Fibroblast of the conjunctiva (primary cell): ENCODE results near the gene KCNQ1.
"Not testable (repeated sequence)": the region's sequence is repeated elsewhere in the genome, so short reads cannot be mapped to it uniquely, and the experiment has no call there.

ENCODE experiments used
- DNase-seq: peaks from one replicate; pipeline ENCODE4 v3.0.0-alpha.2; 2010; ENCODE audit warnings: low read depth

The KCNQ1 gene

DNA sequence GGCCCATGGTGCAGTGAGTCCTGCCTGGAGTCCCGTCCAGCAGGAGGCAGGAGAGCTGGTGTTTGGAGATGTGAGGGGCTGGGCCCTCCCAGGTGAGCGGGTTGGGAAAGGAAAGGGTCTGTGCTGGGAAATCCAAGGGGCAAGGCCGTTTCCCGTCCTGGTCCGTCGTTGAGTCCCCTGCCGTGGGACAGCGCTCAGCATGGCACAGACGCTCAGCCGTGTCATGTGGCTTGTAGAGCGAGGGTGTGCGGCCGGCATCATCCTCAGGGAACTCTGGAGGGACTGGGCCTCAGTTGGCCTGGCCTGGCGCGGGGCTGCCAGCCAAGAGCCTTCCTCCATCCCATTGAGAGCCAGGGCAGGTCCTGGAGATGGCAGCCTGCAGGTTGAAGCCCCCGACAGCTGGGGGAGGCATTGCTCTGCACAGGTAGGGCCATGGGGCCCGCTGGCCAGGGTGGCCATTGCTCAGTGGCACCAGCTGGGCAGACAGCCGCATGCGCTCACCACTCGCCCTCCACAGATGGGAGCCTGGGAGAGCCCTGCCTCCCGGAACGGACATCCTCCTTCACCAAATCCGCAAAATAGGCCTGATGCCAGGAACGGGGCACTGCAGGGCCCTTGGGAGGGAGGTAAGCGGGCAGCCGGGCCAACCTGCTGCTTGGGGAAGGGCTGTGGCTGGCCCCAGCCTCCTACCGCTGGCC lies 28.7 kb downstream of the KCNQ1 start:
- no peak for DNase-seq

DNA sequence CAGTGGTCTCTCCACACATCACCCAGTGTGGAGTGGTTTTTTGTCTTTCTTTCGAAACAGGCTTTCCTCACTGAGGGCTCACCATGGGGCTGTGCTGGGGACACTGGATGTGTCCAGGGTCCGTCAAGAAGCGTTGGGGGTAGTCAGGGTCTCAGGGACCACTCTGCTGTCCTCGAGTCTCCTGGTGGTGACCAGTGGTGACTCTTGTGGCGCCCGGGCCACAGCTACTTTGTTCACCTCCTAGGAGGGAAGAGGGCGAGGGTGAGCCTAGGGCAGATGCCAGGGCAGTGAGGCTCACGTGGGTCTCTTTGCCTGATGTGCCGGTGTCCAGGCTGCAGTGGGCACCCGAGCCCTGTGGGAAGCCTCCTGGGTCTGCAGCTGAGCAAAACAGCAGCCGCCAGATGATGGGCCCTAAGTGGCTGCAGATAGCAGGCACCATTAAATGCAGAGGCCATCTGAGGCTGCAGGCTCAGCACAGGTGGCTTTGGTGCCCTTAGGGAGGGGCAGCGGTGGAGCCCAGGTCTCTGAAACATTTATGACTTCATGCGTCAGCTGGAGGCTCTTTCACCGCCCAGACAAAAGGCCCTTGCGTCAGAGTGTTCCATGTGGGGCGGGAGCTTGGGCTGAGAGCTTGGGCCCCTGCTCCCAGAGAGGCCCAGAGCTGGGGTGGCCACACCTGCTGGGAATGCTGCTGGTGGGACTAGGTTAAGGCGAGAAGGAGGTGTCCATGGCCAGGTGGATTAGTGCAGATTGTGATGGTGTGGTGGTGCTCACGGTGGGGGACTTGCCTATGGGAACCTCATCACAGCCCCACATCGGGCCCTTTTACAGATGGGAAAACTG lies 29.5 kb downstream of the KCNQ1 start:
- no peak for DNase-seq

DNA sequence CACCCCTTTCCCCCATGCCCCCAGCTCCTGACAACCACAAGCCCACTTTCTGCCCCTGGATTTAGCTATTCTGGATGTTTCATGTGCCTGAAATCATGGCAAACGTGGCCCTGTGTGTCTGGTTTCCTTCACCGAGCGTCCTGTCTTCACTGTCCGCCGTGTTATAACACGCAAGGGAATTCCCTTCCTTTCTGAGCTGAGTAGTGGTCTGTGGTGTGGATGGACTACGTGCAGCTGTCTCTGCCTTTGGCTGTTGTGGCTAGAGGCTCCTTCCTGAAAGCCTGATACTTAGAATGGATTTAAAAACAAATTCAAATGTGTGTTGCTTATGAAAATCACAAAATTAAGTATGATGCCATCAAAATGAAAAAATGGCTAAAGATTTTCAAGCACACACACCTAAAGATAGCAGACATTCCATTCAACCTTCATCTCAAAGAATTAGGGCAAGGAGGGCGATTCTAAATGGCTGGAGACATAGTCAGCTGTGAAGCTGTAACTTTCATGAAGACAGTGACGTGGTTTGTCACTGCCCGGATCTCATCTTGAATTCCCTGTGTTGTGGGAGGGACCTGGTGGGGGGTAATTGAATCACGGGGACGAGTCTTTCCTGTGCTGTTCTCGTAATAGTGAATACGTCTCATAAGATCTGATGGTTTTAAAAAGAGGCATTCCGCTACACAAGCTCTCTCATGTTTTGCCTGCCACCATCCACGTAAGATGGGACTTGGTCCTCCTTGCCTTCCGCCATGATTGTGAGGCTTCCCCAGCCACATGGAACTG lies 30.5 kb downstream of the KCNQ1 start:
- DNase-seq, result no peak

DNA sequence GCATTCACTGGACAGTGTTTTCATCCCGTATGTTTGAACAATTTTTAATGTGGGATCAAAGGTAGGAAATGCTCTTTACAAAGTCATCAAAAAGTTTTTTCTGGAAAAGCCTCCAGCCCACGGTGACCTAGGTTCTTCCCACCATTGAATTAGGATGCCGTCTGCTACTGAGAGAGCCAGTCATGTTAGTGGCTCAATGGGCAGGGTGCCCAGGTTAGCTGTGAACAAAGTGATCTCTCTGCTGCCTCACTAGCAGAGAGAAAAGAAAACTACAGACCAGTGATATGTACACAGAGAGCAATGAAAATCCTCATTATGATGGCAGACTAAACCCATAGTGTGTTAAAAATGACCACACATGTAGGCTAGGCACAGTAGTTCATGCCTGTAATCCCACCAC lies 32.4 kb downstream of the KCNQ1 start:
- no peak for DNase-seq

DNA sequence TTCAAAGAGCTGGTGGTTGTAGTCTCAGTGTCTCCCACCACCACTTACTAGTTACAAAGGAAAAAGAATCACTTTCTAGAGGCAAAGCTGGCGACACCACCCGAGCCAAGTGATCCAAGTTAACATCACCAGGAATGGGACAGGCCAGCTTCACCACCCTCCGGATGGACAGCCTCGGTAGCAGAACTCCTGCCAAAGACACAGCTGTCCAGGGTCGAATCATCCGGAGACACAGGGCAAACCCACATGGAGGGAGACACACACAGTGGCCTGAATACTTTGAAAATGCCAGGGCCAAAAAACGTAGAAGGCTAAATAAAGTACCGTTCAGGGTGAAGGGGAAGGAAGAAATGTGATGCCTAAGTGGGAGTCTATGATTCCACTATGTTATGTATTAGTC lies 33.1 kb downstream of the KCNQ1 start:
- DNase-seq, result no peak

DNA sequence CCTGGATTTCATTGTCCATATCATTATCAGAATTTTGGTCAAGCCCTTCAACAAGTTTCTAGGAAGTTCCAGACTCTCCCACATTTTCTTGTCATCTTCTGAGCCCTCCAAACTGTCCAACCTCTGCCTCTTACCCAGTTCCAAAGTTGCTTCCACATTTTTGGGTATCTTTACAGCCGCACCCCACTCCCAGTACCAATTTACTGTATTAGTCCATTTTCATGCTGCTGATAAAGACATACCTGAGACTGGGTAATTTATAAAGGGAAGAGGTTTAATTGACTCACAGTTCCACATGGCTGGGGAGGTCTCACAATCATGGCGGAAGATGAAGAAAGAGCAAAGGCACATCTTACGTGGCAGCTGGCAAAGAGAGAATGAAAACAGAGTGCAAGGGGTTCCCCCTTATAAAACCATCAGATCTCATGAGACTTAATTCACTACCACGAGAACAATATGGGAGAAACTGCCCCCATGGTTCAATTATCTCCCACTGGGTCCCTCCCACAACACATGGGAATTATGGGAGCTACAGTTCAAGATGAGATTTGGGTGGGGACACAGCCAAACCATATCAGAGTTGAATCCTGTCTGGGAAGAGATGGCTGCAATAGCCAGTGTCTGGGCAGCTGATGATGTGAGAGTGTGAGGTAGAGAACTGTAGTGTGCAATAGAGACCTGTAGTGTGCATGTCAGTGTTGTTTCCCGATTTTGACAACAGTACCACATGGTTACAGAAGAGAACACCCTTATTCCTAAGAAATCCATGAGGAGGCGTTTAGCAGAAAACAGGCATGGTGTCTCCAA lies 35.5 kb downstream of the KCNQ1 start:
- not testable (repeated sequence) for DNase-seq

DNA sequence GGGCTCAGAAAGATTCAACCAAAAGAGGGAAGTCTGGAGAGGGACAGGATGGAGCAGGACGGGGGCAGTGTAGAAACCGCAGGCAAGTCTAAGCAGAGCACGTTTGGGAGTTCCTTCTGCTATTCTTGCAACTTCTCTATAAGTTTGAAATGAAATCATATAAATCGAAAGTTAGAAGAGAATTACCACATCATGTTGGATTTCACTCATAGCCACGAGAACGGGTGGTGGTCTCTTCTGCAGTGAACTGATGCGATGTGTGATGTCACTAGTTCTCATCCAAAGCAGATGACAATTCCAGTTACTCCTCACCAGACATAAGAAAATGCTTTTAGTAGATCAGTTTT lies 36.0 kb downstream of the KCNQ1 start:
- DNase-seq, result no peak

DNA sequence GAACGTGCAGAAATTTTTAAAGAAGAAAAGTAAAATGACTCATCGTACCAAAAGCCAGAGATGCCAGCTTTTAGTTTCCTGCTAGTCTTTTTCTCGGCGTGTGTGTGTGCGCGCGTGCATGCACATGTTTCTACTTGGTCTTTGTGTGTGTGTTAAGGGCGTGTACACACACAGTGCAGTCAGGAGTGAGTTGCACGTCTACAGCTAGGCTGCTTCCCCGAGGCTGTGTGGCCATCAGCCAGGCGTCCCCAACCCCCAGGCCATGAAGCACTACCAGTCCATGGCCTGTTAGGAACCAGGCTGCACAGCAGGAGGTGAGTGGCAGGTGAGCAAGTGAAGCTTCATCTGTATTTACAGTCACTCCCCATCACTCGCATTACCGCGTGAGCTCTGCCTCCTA lies 36.4 kb downstream of the KCNQ1 start:
- DNase-seq, result no peak

DNA sequence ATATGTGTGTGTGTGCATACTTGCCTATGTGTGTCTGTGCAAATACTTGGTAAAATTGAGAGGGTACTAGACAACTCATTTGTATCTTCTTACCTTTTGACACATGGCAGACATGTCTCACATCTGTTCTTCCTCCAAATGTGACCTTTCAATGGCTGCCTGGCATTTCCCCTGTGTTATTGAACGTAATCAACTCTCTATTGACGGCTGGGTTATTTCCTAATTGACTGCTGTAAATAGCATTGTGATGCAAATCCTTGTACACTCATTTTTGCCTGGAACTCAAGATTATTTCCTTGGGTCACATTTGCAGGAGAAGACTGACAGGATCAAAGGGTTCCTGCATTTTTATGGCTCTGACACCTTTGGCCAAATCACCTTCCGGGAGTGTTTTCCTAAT lies 37.4 kb downstream of the KCNQ1 start:
- DNase-seq, result no peak

DNA sequence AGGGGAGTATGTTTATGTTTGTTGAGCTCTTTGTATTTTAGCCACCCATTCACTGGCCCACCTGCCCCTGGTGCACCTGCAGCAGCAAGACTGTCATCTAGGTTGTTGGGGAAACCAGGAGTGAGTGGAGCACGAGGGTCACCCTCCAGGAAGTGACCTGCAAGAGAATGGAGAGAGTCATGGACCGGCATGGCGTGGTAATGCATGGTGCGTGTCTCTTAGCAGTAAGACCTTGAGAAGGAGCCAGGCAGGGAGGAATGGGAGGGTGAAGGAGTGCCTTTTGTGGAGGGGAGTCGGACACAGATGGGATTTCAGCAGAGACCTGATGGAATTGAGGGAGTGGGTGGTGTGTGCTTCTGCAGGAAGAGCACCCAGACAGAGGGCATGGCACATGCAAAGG lies 37.9 kb downstream of the KCNQ1 start:
- DNase-seq, result no peak

DNA sequence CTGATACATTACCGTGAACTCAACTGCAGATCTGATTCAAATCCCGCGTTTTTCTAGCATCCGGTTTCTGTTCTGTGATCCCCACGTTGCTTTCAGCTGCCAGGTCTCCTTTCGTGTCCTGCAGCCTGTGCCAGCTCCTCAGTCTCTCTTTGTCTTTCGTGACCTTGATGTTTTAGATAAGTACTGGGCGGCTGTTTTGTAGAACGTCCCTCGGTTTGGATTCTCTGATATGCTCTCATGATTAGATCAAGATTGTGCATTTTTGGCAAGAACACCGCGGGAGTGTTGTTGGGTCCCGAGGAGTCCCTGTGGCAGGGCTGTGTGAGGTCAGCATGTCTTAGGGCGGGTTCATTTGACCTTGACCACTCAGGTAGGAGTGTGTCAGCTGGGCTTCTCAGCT lies 38.6 kb downstream of the KCNQ1 start:
- DNase-seq, result no peak

DNA sequence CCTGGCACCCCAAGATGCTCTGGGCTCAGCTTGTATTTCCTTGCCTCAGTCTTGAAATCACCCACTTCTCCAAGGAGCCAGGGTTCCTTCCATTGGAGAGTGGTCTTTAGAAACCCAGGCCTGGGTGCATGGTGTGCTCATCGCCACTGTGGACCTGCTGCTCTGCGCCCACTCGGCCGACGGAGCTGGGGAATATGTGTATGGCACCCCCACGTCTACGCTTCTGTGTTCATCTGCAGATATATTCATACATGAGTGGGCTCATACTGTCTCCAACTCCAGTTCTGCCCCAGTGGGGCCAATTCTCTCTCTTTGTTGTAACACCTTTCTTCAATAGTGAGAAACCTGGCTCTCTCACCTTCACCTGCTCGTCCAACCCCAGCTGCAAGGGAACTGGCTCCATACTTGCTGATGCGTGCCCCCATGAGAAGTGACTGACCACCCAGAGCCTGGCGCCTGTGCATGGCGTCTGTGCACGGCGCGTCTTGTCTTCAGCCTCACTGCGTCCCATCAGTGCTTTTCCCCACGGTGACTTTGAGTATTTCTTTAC lies 39.8 kb downstream of the KCNQ1 start:
- no peak for DNase-seq

DNA sequence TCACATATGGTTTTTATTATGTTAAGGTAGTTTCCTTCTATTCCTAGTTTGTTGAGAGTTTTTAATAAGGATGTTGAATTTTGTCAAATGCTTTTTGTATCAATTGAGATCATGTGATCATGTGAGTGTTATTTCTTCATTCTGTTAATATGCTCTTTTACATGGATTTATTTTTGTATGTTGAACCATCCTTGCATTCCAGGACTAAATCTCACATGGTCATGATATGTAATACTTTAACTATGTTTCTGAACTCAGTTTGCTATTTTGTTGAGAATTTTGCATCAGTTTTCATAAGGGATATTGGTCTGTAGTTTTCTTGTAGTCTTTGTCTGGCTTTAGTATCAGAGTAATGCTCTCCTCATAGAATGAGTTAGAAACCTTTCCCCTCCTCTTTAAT lies 43.2 kb downstream of the KCNQ1 start:
- DNase-seq, result no peak

DNA sequence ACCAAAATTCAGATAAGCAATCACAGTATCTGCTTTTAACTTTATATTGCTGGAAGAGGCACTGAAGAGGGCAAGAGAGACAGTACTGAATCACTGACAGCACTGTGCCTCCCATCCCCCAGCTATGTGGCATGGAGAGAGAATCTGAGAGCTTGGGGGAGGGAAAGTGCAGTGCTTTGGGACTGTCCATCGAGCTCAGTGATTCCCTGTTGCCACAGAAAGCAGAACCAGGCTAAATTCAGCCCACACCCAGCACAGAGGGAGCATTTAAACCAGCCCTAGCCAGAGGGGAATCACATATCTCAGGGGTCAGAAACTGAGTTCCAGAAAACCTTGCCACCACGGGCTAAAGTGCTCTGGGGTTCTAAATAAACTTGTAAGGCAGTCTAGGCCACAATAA lies 44.3 kb downstream of the KCNQ1 start:
- DNase-seq, result no peak

DNA sequence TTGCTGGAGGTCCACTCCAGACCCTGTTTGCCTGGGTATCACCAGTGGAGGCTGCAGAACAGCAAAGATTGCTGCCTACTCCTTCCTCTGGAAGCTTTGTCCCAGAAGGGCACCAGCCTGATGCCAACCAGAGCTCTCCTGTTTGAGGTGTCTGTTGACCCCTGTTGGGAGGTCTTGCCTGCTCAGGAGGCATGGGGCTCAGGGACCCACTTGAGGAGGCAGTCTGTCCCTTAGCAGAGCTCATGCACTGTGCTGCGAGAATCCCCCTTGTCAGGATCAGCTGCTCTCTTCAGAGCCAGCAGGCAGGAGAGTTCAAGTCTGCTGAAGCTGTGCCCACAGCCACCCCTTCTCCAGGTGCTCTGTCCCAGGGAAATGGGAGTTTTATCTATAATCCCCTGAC lies 53.1 kb downstream of the KCNQ1 start:
- not testable (repeated sequence) for DNase-seq

DNA sequence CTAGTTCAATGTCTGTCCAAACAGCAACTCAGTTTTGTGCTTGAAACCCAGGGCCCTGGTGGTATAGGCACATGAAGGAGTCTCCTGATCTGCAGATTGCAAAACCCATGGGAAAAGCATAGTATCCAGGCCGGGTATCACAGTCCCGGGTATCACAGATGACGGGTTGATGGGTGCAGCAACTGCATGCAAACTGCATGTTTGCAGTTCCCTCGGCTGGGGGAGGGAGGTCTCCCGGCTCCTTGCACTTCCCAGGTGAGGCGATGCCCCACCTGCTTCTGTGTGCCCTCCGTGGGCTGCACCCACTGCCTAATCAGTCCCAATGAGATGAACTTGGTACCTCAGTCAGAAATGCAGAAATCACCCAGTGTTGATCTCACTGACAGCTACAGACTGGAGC lies 53.9 kb downstream of the KCNQ1 start:
- no peak for DNase-seq

DNA sequence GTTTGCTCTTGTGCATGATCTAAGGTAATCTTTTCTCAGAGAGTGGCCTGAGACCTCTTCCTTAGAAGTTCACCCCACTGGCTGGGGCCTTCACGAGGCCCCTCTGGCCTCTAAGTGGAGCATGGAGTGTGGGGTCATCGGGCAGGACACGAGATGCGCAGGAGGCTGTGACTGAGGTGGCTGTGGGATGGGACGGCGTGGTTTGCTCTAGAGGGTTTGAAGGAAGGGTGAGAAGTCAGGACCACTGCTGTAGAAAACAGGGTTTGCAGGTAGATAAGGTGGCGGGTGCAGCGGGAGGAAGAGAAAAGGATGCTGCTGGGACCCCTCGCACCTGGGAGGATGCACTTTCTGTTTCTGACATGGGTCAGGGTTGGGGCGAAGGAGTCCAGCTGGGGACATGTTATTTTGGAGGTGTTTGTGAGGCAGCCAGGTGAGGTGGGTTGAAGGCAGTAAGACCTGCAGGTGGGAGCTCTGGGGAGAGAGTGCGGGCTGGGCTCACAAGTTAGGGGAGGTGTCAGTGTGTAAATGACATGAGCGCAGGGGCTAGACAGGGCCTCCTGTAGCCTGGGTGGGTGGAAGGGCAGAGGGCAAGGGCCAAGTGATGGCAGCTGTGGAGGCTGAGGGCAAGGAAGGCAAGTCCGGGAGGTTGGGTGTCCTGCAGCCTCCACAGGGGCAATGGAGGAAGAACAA lies 62.5 kb downstream of the KCNQ1 start:
- no peak for DNase-seq

DNA sequence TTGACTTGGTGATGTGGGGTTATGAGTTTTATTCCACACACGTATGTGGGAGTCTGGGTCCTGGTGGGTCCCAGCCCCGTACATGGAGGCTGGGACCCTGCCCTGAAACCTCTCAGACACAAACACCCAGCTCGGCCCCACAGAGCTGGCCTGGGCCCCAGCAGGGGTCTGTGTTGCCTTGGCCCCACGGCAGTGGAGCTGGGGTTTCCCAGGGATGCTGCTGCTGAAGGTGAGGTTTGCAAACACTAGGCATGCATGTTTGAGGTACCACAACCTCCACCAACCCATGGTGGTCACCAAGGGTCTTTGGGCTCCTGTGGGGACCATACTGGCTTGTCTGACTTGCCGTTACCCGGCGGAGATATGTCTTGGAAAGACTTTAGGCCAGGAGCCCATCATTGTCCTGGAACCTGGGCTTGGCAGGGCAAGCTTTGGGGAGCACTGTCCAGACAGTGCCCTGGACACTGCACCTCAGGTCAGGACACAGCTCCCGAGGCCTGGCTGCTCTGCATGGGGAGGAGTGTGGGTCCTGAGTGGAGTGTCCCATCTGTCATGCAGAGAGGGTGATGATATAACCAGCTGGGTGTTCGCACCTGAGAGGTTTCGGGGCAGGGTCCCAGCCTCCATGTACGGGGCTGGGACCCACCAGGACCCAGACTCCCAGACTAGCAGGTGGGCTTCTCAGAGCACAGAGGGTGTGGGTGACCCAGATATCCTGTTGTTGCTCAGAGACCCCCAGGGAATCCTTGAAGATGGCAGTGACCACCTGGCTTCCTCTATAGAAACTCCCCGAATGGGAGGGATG lies 63.3 kb downstream of the KCNQ1 start:
- no peak for DNase-seq

DNA sequence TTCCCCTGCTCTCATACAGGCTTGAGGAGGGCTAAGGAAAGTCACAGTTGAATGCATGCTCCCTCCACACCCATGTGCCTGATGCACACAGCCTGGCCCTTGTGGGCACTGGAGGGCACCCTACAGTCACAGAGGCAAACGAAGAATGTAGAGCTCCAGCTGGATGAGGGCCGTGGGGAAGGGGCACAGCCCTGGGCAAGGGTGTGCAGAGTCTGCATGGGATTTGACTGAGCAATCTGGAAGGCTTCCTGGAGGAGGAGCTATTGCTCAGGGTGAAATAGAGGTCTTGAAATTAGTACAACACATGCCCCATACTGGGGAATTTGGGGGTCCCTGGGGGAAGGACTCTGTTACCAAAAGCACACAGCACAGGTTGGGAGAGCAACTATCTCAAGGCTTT lies 64.0 kb downstream of the KCNQ1 start:
- no peak for DNase-seq

DNA sequence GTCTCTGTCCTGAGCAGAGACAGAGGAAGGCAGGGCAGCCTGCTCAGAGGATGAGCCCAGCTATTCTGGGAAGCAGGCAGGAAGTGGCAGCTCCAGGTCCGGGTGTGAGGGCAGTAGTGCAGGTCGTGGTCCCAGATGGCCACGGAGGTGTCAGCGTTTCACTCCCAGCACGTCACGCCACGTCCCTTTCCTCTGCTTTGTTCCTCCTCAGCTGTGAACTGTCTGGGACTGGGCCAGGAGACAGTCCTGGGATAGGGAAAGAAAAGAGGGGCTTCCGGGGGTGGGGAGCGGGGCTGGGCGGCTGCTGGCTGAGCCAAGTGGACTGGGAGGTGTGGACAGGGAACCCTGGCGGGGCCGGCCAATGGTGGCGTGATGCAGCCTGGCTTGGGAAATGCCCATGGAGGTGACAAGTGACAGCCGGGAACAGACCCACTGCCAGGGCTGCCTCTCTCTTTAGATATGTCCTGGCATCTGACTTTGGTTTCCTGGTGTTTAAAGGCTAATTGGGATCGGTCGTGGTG lies 64.7 kb downstream of the KCNQ1 start:
- no peak for DNase-seq
